A673 (cell line): ENCODE results near the gene DUSP18. TPM values are rescaled to one million over a fixed set of nuclear protein-coding genes. Genes with fewer than 3 reads are reported as not detected.
A peak's percentile ranks its signal among the peaks of the same experiment; 100 is the strongest.

ENCODE experiments used
- BruUV-seq: library from RNA; stranded (reverse); fragments of 400-500 nt; replicated peaks from 2 replicates; lab custom pipeline; 2021; lab: Mats Ljungman, UMichigan
- CTCF ChIA-PET: fragments of 300-600 bp; sonication (Branson Sonifier 250); formaldehyde crosslinking; loops from one replicate; lab custom pipeline; 2022; ENCODE audit warnings: antibody characterized with exemption; lab: Charles Lee
- POLR2A ChIA-PET: fragments of 300-600 bp; sonication (Branson Sonifier 250); formaldehyde crosslinking; loops from one replicate; lab custom pipeline; 2022; ENCODE audit warnings: antibody characterized with exemption; ENCODE audit not compliant: low non-redundant PET; lab: Charles Lee
- DNase-seq: peaks from one replicate; pipeline ENCODE4 v3.0.0-alpha.2; 2015; ENCODE audit warnings: low spot score
- H3K27ac ChIP-seq: fragments of 200-600 bp; sonication (generic); 2 replicates; pipeline ENCODE4 v1.5.1; 2016; ENCODE audit warnings: mixed run types, low read depth, mild to moderate bottlenecking, mixed read lengths, antibody characterized with exemption, low read length; ENCODE audit not compliant: poor library complexity, severe bottlenecking
- H3K27me3 ChIP-seq: fragments of 200-600 bp; sonication (generic); replicated peaks from 2 replicates; pipeline ENCODE4 v1.6.1; 2017; ENCODE audit warnings: mixed run types, low read depth, mild to moderate bottlenecking, mixed read lengths, antibody characterized with exemption, low read length; ENCODE audit not compliant: insufficient read depth, poor library complexity
- H3K36me3 ChIP-seq: fragments of 200-600 bp; sonication (generic); 2 replicates; pipeline ENCODE4 v1.6.1; 2016; ENCODE audit warnings: mixed run types, mild to moderate bottlenecking, mixed read lengths, antibody characterized with exemption, low read length; ENCODE audit not compliant: insufficient read depth, poor library complexity, severe bottlenecking
- H3K4me1 ChIP-seq: fragments of 200-600 bp; sonication (generic); 2 replicates; pipeline ENCODE4 v1.6.1; 2017; ENCODE audit warnings: mixed run types, mild to moderate bottlenecking, mixed read lengths, antibody characterized with exemption, low read length; ENCODE audit not compliant: insufficient read depth, poor library complexity, severe bottlenecking
- H3K4me3 ChIP-seq: fragments of 200-600 bp; sonication (generic); 2 replicates; pipeline ENCODE4 v1.5.1; 2016; ENCODE audit warnings: low read depth, mixed run types, mild to moderate bottlenecking, mixed read lengths, low read length; ENCODE audit not compliant: poor library complexity, severe bottlenecking
- H3K9me3 ChIP-seq: fragments of 200-600 bp; sonication (generic); 2 replicates; pipeline ENCODE4 v1.6.1; 2016; ENCODE audit warnings: mixed run types, low read depth, mild to moderate bottlenecking, mixed read lengths, antibody characterized with exemption, low read length; ENCODE audit not compliant: poor library complexity, severe bottlenecking
- EZH2 ChIP-seq: fragments of 200-600 bp; sonication (generic); IDR thresholded peaks from 2 replicates; pipeline ENCODE4 v1.6.1; 2017; ENCODE audit warnings: borderline replicate concordance, low read depth, mild to moderate bottlenecking, mixed read lengths, antibody characterized with exemption, low read length; ENCODE audit not compliant: poor library complexity, severe bottlenecking
- intact Hi-C: fragments of 100-400 bp; cut with micrococcal nuclease; formaldehyde crosslinking; loops from one replicate; pipeline ENCODE4 v1.10.0; 2022; ENCODE audit not compliant: unreplicated experiment
- total RNA-seq: library from RNA; stranded (reverse); gene quantifications from 2 replicates; pipeline ENCODE4 v1.2.3, GENCODE V29; 2021
- TF ChIP-seq, protein P1 (sequence below): fragments of 300-800, 200-600 bp; sonication (generic); conservative IDR thresholded peaks from 2 replicates; pipeline ENCODE4 v1.5.1; 2017; ENCODE audit warnings: low read depth, mild to moderate bottlenecking, antibody characterized with exemption, low read length, moderate library complexity, mixed read lengths

DUSP18 gene
- total RNA-seq, 1 experiment from 2014 or later: 5.2 TPM

DNA sequence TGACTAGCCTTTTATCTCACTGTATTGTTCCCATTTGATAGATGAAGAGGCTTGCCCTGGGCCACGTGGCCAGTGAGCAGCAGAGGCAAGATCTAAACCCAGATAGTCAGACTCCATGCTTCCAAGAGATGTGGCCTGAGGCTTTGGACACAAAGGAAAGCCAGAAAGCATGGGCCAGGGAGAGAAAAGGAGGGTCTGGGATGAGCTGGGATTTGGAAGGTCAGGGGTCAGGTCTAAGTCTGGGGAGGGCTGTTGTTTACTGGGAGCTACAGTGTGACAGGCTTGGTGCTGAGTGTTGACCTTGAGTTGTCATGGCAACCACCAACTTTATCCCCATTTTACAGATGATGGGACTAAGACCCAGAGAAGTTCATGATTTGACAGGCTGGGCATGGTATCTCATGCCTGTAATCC, 30.0 kb downstream of the DUSP18 start:
- BruUV-seq: no TSS peak

DNA sequence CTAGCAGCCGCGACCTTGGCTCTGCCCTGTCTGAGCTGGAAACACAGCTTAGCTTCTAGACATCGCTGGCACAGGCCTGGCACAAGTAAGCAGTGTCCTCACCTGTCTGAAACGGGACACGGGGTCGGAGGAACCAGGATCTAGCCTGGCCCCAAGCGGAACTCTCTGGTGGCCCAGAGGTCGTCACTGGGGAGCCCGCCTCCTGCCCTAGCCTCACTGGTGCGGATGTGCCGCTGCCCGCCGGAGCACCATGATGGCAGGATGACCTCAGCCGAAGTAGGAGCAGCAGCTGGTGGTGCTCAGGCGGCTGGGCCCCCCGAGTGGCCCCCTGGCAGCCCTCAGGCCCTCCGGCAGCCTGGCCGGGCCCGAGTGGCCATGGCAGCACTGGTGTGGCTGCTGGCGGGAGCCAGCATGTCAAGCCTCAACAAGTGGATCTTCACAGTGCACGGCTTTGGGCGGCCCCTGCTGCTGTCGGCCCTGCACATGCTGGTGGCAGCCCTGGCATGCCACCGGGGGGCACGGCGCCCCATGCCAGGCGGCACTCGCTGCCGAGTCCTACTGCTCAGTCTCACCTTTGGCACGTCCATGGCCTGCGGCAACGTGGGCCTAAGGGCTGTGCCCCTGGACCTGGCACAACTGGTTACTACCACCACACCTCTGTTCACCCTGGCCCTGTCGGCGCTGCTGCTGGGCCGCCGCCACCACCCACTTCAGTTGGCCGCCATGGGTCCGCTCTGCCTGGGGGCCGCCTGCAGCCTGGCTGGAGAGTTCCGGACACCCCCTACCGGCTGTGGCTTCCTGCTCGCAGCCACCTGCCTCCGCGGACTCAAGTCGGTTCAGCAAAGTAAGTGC, 31.2 kb downstream of the DUSP18 start:
- TF ChIP-seq EZH2: no peak
- TF ChIP-seq, protein P1, sequence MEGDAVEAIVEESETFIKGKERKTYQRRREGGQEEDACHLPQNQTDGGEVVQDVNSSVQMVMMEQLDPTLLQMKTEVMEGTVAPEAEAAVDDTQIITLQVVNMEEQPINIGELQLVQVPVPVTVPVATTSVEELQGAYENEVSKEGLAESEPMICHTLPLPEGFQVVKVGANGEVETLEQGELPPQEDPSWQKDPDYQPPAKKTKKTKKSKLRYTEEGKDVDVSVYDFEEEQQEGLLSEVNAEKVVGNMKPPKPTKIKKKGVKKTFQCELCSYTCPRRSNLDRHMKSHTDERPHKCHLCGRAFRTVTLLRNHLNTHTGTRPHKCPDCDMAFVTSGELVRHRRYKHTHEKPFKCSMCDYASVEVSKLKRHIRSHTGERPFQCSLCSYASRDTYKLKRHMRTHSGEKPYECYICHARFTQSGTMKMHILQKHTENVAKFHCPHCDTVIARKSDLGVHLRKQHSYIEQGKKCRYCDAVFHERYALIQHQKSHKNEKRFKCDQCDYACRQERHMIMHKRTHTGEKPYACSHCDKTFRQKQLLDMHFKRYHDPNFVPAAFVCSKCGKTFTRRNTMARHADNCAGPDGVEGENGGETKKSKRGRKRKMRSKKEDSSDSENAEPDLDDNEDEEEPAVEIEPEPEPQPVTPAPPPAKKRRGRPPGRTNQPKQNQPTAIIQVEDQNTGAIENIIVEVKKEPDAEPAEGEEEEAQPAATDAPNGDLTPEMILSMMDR: no peak
- no TSS peak for BruUV-seq
- intact Hi-C loops: no loop called here
- DNase-seq: no peak
- ChIA-PET CTCF (interaction anchor here (0.6 to 3.6 kb wide), 3 partner anchors 30 to 127 kb away, joined by 3 to 32 read pairs (median 3); no protein-coding TSS in a partner anchor), POLR2A (interaction anchor here (0.5 kb wide), 1 partner anchor 732 kb away, joined by 4 read pairs; no protein-coding TSS in a partner anchor)
- peaks cover 16% of the 10 kb centered on the region for H3K4me1 ChIP-seq
- H3K4me3 ChIP-seq: peak overlapping the region; percentile 63
- H3K27me3 ChIP-seq: no peaks in the 10 kb centered on the region
- no peak overlapping the region for H3K27ac ChIP-seq
- no peaks in the 10 kb centered on the region for H3K36me3 ChIP-seq
- no peaks in the 10 kb centered on the region for H3K9me3 ChIP-seq

More for the DNA sequence above, 30.0 kb downstream of the DUSP18 start:
- intact Hi-C loops: no loop called here
- Histone ChIP-seq H3K36me3 (no peaks in the 10 kb centered on the region), H3K27ac (no peak overlapping the region), H3K9me3 (no peaks in the 10 kb centered on the region), H3K4me3 (no peak overlapping the region), H3K4me1 (peaks cover 16% of the 10 kb centered on the region), H3K27me3 (no peaks in the 10 kb centered on the region)
- CTCF ChIA-PET: no interaction called here
- DNase-seq: no peak
- TF ChIP-seq, protein P1: no peak
- TF ChIP-seq EZH2: no peak
- POLR2A ChIA-PET: no interaction called here

DNA sequence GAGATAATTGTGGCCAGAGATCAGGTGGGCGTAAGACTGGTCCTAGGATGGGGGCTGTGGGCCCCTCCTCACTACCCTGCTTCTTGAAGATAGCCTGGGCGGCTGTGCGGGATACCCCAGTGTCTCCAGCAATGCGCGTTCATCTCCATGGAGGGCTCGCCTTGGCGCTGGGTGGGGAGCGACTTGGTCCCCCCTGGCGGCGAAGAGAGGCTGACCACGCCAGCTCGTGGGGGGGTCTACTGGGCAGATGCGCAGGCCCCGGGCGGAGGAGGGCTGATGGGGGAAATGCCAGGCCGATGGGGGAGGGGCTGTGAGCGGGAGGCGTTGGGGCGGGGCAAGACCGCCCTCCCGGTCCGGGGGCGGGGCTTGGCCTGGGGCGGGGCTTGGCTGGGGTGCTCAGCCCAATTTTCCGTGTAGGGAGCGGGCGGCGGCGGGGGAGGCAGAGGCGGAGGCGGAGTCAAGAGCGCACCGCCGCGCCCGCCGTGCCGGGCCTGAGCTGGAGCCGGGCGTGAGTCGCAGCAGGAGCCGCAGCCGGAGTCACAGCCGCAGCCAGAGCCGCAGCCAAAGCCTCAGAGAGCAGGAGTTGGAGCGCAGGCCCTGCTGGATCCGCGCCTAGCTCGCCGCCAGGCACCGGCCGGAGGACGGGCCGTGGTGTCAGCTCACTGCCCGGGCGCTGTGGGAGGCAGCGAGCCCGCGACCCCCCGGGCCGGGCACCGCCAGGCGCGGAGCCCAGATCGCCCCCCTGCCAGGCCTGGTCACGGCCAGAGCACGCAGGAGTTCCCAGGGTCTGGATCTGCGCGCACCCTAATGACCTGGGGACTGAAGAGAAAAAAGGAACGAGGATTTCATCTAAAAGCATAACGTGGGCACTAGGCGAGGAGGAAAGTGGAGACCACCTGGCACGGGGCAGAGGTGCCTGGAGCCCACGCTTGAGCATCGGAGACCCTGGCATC, 32.1 kb downstream of the DUSP18 start, which contains the start of gene SLC35E4:
Gene SLC35E4, plus strand, starts transcription at position 509 of the 953 bp plus-strand sequence. CDS start 670 bp downstream, outside the sequence.
- TF ChIP-seq EZH2: no peak
- TF ChIP-seq, protein P1: peak; percentile 36
- H3K27ac ChIP-seq: peak within 1 kb of the TSS; percentile 77
- no peaks in the 10 kb centered on the region for H3K27me3 ChIP-seq
- no peaks in the 10 kb centered on the region for H3K36me3 ChIP-seq
- peak; percentile 92 for DNase-seq
- ChIA-PET CTCF (interaction anchor here (0.6 to 3.6 kb wide), 5 partner anchors 29 to 145 kb away, joined by 3 to 32 read pairs (median 3); no protein-coding TSS in a partner anchor), POLR2A (interaction anchor here (0.5 to 0.6 kb wide), 2 partner anchors 332 to 733 kb away, joined by 3 to 4 read pairs; no protein-coding TSS in a partner anchor)
- H3K4me3 ChIP-seq: peak within 1 kb of the TSS; percentile 63
- no peaks in the 10 kb centered on the region for H3K9me3 ChIP-seq
- BruUV-seq: no TSS peak
- intact Hi-C loops: loop anchor here (2.0 kb wide), 2 partner anchors 285 to 513 kb away; no protein-coding TSS in a partner anchor
- peaks cover 16% of the 10 kb centered on the region for H3K4me1 ChIP-seq
